OCI-LY7 (cell line): ENCODE measurements around the gene KLK6. TPM values are rescaled to one million over a fixed set of nuclear protein-coding genes. Genes with fewer than 3 reads are reported as not detected.

Experiments used
- BruUV-seq: library from RNA; stranded (reverse); fragments of 400-500 nt; replicated peaks from 2 replicates; lab custom pipeline; 2021; lab: Mats Ljungman, UMichigan
- CTCF ChIA-PET: fragments of 300-600 bp; sonication (Branson Sonifier 250); formaldehyde crosslinking; loops from one replicate; lab custom pipeline; 2022; ENCODE audit warnings: antibody characterized with exemption; ENCODE audit not compliant: unreplicated experiment; lab: Charles Lee
- POLR2A ChIA-PET: fragments of 300-600 bp; sonication (Branson Sonifier 250); formaldehyde crosslinking; loops from one replicate; lab custom pipeline; 2022; ENCODE audit warnings: antibody characterized with exemption; lab: Charles Lee
- DNase-seq: peaks from one replicate; pipeline ENCODE4 v3.0.0-alpha.2; 2015; ENCODE audit warnings: low spot score
- H2AFZ ChIP-seq: fragments of 200-600 bp; sonication (generic), shearing (Covaris generic); 2 replicates; pipeline ENCODE4 v1.6.1; 2014; ENCODE audit warnings: mild to moderate bottlenecking, antibody characterized with exemption, low read length, moderate library complexity
- H3K27ac ChIP-seq: fragments of 200-600 bp; sonication (generic); 2 replicates; pipeline ENCODE4 v1.5.1; 2014; ENCODE audit warnings: mixed run types, low read depth, mild to moderate bottlenecking, moderate library complexity, low read length, inconsistent platforms; ENCODE audit not compliant: poor library complexity, severe bottlenecking
- H3K36me3 ChIP-seq: fragments of 200-600 bp; sonication (generic); 2 replicates; pipeline ENCODE4 v1.6.1; 2014; ENCODE audit warnings: mild to moderate bottlenecking, antibody characterized with exemption, low read length, moderate library complexity, mixed read lengths; ENCODE audit not compliant: insufficient read depth
- H3K4me1 ChIP-seq: fragments of 200-600 bp; sonication (generic); 2 replicates; pipeline ENCODE4 v1.5.1; 2014; ENCODE audit warnings: mild to moderate bottlenecking, low read length; ENCODE audit not compliant: insufficient read depth, poor library complexity, severe bottlenecking
- H3K4me2 ChIP-seq: fragments of 200-600 bp; sonication (generic); 2 replicates; pipeline ENCODE4 v1.6.1; 2014; ENCODE audit warnings: mild to moderate bottlenecking, low read length
- H3K4me3 ChIP-seq: fragments of 200-600 bp; sonication (generic); 2 replicates; pipeline ENCODE4 v1.5.1; 2014; ENCODE audit warnings: mild to moderate bottlenecking, low read depth, low read length; ENCODE audit not compliant: poor library complexity, severe bottlenecking
- H3K79me2 ChIP-seq: fragments of 200-600 bp; sonication (generic); 2 replicates; pipeline ENCODE4 v1.6.1; 2016; ENCODE audit warnings: low read depth, mild to moderate bottlenecking, low read length, moderate library complexity, mixed read lengths; ENCODE audit not compliant: insufficient read depth
- H3K9me2 ChIP-seq: fragments of 200-600 bp; sonication (generic); 2 replicates; pipeline ENCODE4 v1.6.1; 2016; ENCODE audit warnings: mild to moderate bottlenecking, low read length, mixed read lengths; ENCODE audit not compliant: insufficient read depth
- H3K9me3 ChIP-seq: fragments of 200-600 bp; sonication (generic); 2 replicates; pipeline ENCODE4 v1.6.1; 2014; ENCODE audit warnings: mild to moderate bottlenecking, mixed run types, low read length, mixed read lengths
- H4K20me1 ChIP-seq: fragments of 200-600 bp; sonication (generic); 2 replicates; pipeline ENCODE4 v1.6.1; 2014; ENCODE audit warnings: mild to moderate bottlenecking, antibody characterized with exemption, low read length, moderate library complexity, mixed read lengths; ENCODE audit not compliant: insufficient read depth
- CTCF ChIP-seq: fragments of 200-600 bp; sonication (generic); conservative IDR thresholded peaks from 2 replicates; pipeline ENCODE4 v1.5.1; 2014; ENCODE audit warnings: mild to moderate bottlenecking, antibody characterized with exemption, low read length, moderate library complexity, mixed read lengths
- EZH2phosphoT487 ChIP-seq: fragments of 200-600 bp; sonication (generic); IDR thresholded peaks from 2 replicates; pipeline ENCODE4 v1.6.1; 2018; ENCODE audit warnings: low read depth, borderline replicate concordance, mild to moderate bottlenecking, mixed run types, antibody characterized with exemption, low read length, moderate library complexity, mixed read lengths
- intact Hi-C: fragments of 100-400 bp; cut with micrococcal nuclease; formaldehyde crosslinking; loops from one replicate; pipeline ENCODE4 v1.10.0; 2022; ENCODE audit not compliant: unreplicated experiment
- total RNA-seq, 2 experiments: library from RNA; depleted of rRNA in 1 of 2; stranded (reverse); fragments of >200 nt in 1 of 2; shearing (Covaris generic) in 1 of 2; gene quantifications; 2 replicates each; pipeline ENCODE4 v1.2.3, GENCODE V29; 2014 to 2022

Gene KLK6
- total RNA-seq, 2 experiments from 2014 or later: not detected

- ChIA-PET POLR2A (no interaction called here), CTCF (no interaction called here)
- no peaks in the 10 kb centered on the region for H3K9me3 ChIP-seq
- no peak within 1 kb of the TSS for H2AFZ ChIP-seq
- H3K9me2 ChIP-seq: no peaks in the 10 kb centered on the region
- TF ChIP-seq EZH2phosphoT487 (no peak), CTCF (no peak)
- no peak for DNase-seq
- no peak within 1 kb of the TSS for H3K27ac ChIP-seq
- H3K79me2 ChIP-seq: no peaks in the 10 kb centered on the region
- H4K20me1 ChIP-seq: no peaks in the 10 kb centered on the region
- intact Hi-C loops: no loop called here
- no peak within 1 kb of the TSS for H3K4me2 ChIP-seq
- no peaks in the 10 kb centered on the region for H3K4me1 ChIP-seq
- H3K4me3 ChIP-seq: no peak within 1 kb of the TSS
- no TSS peak for BruUV-seq
- no peaks in the 10 kb centered on the region for H3K36me3 ChIP-seq
Observed at GRCh38 chr19:50952910-50953309, 16.5 kb downstream of the KLK6 start, which contains the start of gene KLK5. Gene KLK5, minus strand, starts transcription at chr19:50953038. Its CDS starts 381 bp downstream, at chr19:50952657.

GRCh38 chr19:50949861-50950260, 19.5 kb downstream of the KLK6 start:
- TF ChIP-seq EZH2phosphoT487 (no peak), CTCF (no peak)
- DNase-seq: no peak
- BruUV-seq: no TSS peak
- intact Hi-C loops: no loop called here
- ChIA-PET CTCF (no interaction called here), POLR2A (no interaction called here)
- Histone ChIP-seq H3K4me1 (no peaks in the 10 kb centered on the region), H3K4me3 (no peak overlapping the region), H3K4me2 (no peak overlapping the region), H4K20me1 (no peaks in the 10 kb centered on the region), H3K79me2 (no peaks in the 10 kb centered on the region), H3K9me3 (no peaks in the 10 kb centered on the region), H3K36me3 (no peaks in the 10 kb centered on the region), H2AFZ (no peak overlapping the region), H3K9me2 (no peaks in the 10 kb centered on the region), H3K27ac (no peak overlapping the region)

- Histone ChIP-seq H3K27ac (no peak overlapping the region), H3K9me3 (no peaks in the 10 kb centered on the region), H3K36me3 (no peaks in the 10 kb centered on the region), H3K4me2 (no peak overlapping the region), H3K79me2 (no peaks in the 10 kb centered on the region), H4K20me1 (no peaks in the 10 kb centered on the region), H3K9me2 (no peaks in the 10 kb centered on the region), H3K4me3 (no peak overlapping the region), H2AFZ (no peak overlapping the region), H3K4me1 (no peaks in the 10 kb centered on the region)
- DNase-seq: no peak
- intact Hi-C loops: no loop called here
- TF ChIP-seq CTCF: no peak
- no peak for TF ChIP-seq EZH2phosphoT487
- ChIA-PET POLR2A (no interaction called here), CTCF (no interaction called here)
- BruUV-seq: no TSS peak
Observed at GRCh38 chr19:50947123-50947522, 22.3 kb downstream of the KLK6 start.
